Measurements from ENCODE around the gene ASPRV1. TPM values are rescaled to one million over a fixed set of nuclear protein-coding genes. Genes with fewer than 3 reads are reported as not detected.

Gene ASPRV1
- total and polyA plus RNA-seq, 12 donors: 0.61 to 5.6 (median 1.9) TPM

- Histone ChIP-seq H3K36me3 (replicated peaks in 1 of 2) (no peaks in the 10 kb centered on the region), H3K4me3 (no peak overlapping the region), H3K27me3 (no peaks in the 10 kb centered on the region), H3K27ac (no peak overlapping the region), H3K9me3 (replicated peaks in 1 of 3) (no peaks in the 10 kb centered on the region), H3K4me1 (replicated peaks in 1 of 2) (no peaks in the 10 kb centered on the region)
- 89 to 98% (median 94%) methylated on average over 3 of the region's 3 CpGs for WGBS, 4 donors
- no peak for DNase-seq
- TF ChIP-seq POLR2A (IDR thresholded peaks at IDR 0.05) (no peak), CTCF (IDR thresholded peaks at IDR 0.05) (no peak)
- intact Hi-C loops (cut with DNase I): no loop called here
These were observed 23.8 kb upstream of the ASPRV1 start for GRCh38 chr2:69985216-69985615.

GRCh38 chr2:69983392-69983966 is 22.0 kb upstream of the ASPRV1 start:
- H3K4me1 ChIP-seq (replicated peaks in 1 of 2): no peaks in the 10 kb centered on the region
- intact Hi-C loops (cut with DNase I): no loop called here
- no peak for DNase-seq
- no peaks in the 10 kb centered on the region for H3K36me3 ChIP-seq (replicated peaks in 1 of 2)
- H3K27me3 ChIP-seq: no peaks in the 10 kb centered on the region
- H3K9me3 ChIP-seq (replicated peaks in 1 of 3): no peaks in the 10 kb centered on the region
- H3K27ac ChIP-seq: no peak overlapping the region
- 87 to 91% (median 88%) methylated on average over 3 of the region's 3 CpGs; no CpG with 5 or more reads in 1 of the 4 donors for WGBS, 4 donors
- H3K4me3 ChIP-seq: no peak overlapping the region
- TF ChIP-seq CTCF (IDR thresholded peaks at IDR 0.05): no peak
- no peak for TF ChIP-seq POLR2A (IDR thresholded peaks at IDR 0.05)

GRCh38 chr2:69979902-69980807 is 18.7 kb upstream of the ASPRV1 start:
- Histone ChIP-seq H3K36me3 (replicated peaks in 1 of 2) (no peaks in the 10 kb centered on the region), H3K27me3 (no peaks in the 10 kb centered on the region), H3K4me3 (no peak overlapping the region), H3K27ac (no peak overlapping the region), H3K9me3 (replicated peaks in 1 of 3) (no peaks in the 10 kb centered on the region), H3K4me1 (replicated peaks in 1 of 2) (no peaks in the 10 kb centered on the region)
- no peak for DNase-seq
- no peak for TF ChIP-seq POLR2A (IDR thresholded peaks at IDR 0.05)
- TF ChIP-seq CTCF (IDR thresholded peaks at IDR 0.05): no peak
- WGBS, 4 donors: 84 to 87% (median 86%) methylated on average over 7 to 8 of the region's 8 CpGs
- intact Hi-C loops (cut with DNase I): no loop called here

- DNase-seq: no peak
- Histone ChIP-seq H3K4me3 (no peak overlapping the region), H3K27me3 (no peaks in the 10 kb centered on the region), H3K36me3 (replicated peaks in 1 of 2) (no peaks in the 10 kb centered on the region), H3K9me3 (replicated peaks in 1 of 3) (no peaks in the 10 kb centered on the region), H3K4me1 (replicated peaks in 1 of 2) (no peaks in the 10 kb centered on the region), H3K27ac (no peak overlapping the region)
- intact Hi-C loops (cut with DNase I): no loop called here
- TF ChIP-seq POLR2A (IDR thresholded peaks at IDR 0.05): no peak
- WGBS, 4 donors: 80 to 85% (median 81%) methylated on average over 2 to 4 of the region's 4 CpGs
These were observed 16.6 kb upstream of the ASPRV1 start for GRCh38 chr2:69977906-69978482.
